Spleen (tissue), 11 donors: ENCODE data around the gene COL28A1. TPM values are rescaled to one million over a fixed set of nuclear protein-coding genes. Genes with fewer than 3 reads are reported as not detected.

Experiments
- DNase-seq: peaks from one replicate; pipeline ENCODE4 v3.0.0-alpha.2; 2020
- H3K27ac ChIP-seq, 8 donors: fragments of 200-600 bp; sonication (generic) in 7 of 8; 1 replicate in 4 of 8; 2 replicates in 4 of 8; pipeline versions ENCODE4 v1.5.0 to v1.8.0; 2016 to 2021; ENCODE audit warnings: inconsistent platforms in 4 of 8, mild to moderate bottlenecking in 4 of 8, moderate library complexity in 1 of 8
- H3K27me3 ChIP-seq, 7 donors: fragments of 200-600 bp; sonication (generic) in 6 of 7; replicated peaks in 1 of 7; 1 replicate in 4 of 7; 2 replicates in 3 of 7; pipeline versions ENCODE4 v1.5.0 to v1.8.0; 2016 to 2021; ENCODE audit warnings: inconsistent platforms in 3 of 7, mild to moderate bottlenecking in 1 of 7
- H3K36me3 ChIP-seq, 6 donors: fragments of 200-600 bp; sonication (generic) in 5 of 6; 1 replicate in 4 of 6; 2 replicates in 2 of 6; pipeline versions ENCODE4 v1.5.0 to v1.8.0; 2016 to 2021; ENCODE audit warnings: inconsistent platforms in 2 of 6
- H3K4me1 ChIP-seq, 6 donors: fragments of 200-600 bp; sonication (generic) in 5 of 6; 1 replicate in 3 of 6; 2 replicates in 3 of 6; pipeline versions ENCODE4 v1.5.0 to v1.8.0; 2016 to 2021; ENCODE audit warnings: inconsistent platforms in 3 of 6
- H3K4me3 ChIP-seq, 8 donors: fragments of 200-600 bp; sonication (generic) in 7 of 8; 1 replicate in 4 of 8; 2 replicates in 4 of 8; pipeline versions ENCODE4 v1.5.0 to v1.8.0; 2016 to 2021; ENCODE audit warnings: inconsistent platforms in 4 of 8, mild to moderate bottlenecking in 4 of 8, moderate library complexity in 2 of 8
- H3K9me3 ChIP-seq, 8 donors: fragments of 200-600 bp; sonication (generic) in 7 of 8; 1 replicate in 4 of 8; 2 replicates in 4 of 8; pipeline versions ENCODE4 v1.5.0 to v1.8.0; 2016 to 2021; ENCODE audit warnings: inconsistent platforms in 4 of 8
- POLR2A ChIP-seq, 3 donors: fragments of 450-650 bp; IDR thresholded peaks; one replicate each; pipeline ENCODE4 v1.5.1; 2017; ENCODE audit warnings: antibody characterized with exemption in 3 of 3, mild to moderate bottlenecking in 1 of 3
- POLR2AphosphoS5 ChIP-seq, 3 donors: sonication (generic); formaldehyde crosslinking; IDR thresholded peaks; one replicate each; pipeline ENCODE4 v1.5.1; 2017; ENCODE audit warnings: antibody characterized with exemption in 3 of 3
- WGBS, 5 donors: extraction: QIAGEN DNeasy Blood & Tissue Kit in 3 of 5; methylation state at CpG; one replicate each; pipeline versions ENCODE4 v1.1.5 to v1.1.7; 2013 to 2018; 5-methylcytosine and 5-hydroxymethylcytosine counted together
- intact Hi-C: fragments of 100-400 bp; cut with DNase I; formaldehyde crosslinking; loops from one replicate; pipeline ENCODE4 v1.15.0; 2023; ENCODE audit warnings: low total_unique reads
- polyA plus RNA-seq, 3 donors: library from polyadenylated mRNA; stranded (reverse); fragments of 200-250 nt; gene quantifications; one replicate each; pipeline ENCODE4 v1.2.1, GENCODE V29; 2013
- total RNA-seq, 7 donors: library from RNA; depleted of rRNA in 3 of 7; stranded (reverse); fragments of >200 nt in 3 of 7; fragmentation: NEBNext Ultra II Directional in 4 of 7; extraction: Animal tissue kit (Norgen Biotek cat#: 25700) in 4 of 7; gene quantifications; one replicate each; pipeline versions ENCODE4 v1.1.0 to v1.2.1, GENCODE V29; 2016 to 2021
- TF ChIP-seq, protein P1 (sequence below), 11 experiments: fragments of 200-600 bp in 7 of 11; fragments of 450-650 bp in 4 of 11; sonication (generic) in 4 of 11; IDR thresholded peaks in 8 of 11; conservative IDR thresholded peaks in 3 of 11; 1 replicate in 7 of 11; 2 replicates in 4 of 11; pipeline versions ENCODE4 v1.4.0 to v1.8.0; 2016 to 2021; ENCODE audit warnings: antibody characterized with exemption in 11 of 11, inconsistent platforms in 4 of 11, mild to moderate bottlenecking in 1 of 11
- donor health status: healthy with polysubstance abuse.
- donor health status: DM: no; HTN: no; CAD: no; lungs with moderate emphysema.
- donor health status: DM: no; HTN: no; CAD: no.
- donor health status: Bipolar disorder and iron deficiency.
- donor health status: healthy.
- donor health status: DM: no; HTN: no; CAD: no.
- donor health status: DM: yes; HTN: yes; CAD: no.

Gene COL28A1
- total and polyA plus RNA-seq, 10 donors, result 0.08 to 1.6 (median 0.51) TPM

DNA sequence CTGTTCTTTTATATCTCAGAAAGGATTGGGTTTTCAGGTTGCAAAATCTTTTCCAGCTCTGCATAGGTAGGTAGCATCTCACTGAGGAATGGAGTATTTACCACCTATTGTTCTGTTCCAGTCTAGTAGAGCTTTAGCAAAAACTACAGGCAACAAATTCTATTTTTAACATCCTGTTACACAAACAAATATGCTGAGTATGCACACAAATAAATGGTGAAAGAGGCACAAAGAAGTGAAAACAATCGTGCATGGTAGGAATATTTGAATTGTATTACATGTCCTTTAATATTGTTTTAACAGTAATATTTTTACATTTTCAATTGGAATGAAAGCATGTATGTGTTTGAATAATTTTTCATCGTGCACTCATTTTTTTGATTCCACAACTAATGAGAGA, 16.5 kb upstream of the COL28A1 start:
- 82 to 91% (median 85%) methylated on average over 2 of the region's 2 CpGs for WGBS, 5 donors
- TF ChIP-seq, protein P1, sequence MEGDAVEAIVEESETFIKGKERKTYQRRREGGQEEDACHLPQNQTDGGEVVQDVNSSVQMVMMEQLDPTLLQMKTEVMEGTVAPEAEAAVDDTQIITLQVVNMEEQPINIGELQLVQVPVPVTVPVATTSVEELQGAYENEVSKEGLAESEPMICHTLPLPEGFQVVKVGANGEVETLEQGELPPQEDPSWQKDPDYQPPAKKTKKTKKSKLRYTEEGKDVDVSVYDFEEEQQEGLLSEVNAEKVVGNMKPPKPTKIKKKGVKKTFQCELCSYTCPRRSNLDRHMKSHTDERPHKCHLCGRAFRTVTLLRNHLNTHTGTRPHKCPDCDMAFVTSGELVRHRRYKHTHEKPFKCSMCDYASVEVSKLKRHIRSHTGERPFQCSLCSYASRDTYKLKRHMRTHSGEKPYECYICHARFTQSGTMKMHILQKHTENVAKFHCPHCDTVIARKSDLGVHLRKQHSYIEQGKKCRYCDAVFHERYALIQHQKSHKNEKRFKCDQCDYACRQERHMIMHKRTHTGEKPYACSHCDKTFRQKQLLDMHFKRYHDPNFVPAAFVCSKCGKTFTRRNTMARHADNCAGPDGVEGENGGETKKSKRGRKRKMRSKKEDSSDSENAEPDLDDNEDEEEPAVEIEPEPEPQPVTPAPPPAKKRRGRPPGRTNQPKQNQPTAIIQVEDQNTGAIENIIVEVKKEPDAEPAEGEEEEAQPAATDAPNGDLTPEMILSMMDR (IDR thresholded peaks at IDR 0.05 in 8 of 11, conservative IDR thresholded peaks at IDR 0.05 in 3 of 11), result no peak
- TF ChIP-seq POLR2AphosphoS5 (IDR thresholded peaks at IDR 0.05) (no peak), POLR2A (IDR thresholded peaks at IDR 0.05) (no peak)

DNA sequence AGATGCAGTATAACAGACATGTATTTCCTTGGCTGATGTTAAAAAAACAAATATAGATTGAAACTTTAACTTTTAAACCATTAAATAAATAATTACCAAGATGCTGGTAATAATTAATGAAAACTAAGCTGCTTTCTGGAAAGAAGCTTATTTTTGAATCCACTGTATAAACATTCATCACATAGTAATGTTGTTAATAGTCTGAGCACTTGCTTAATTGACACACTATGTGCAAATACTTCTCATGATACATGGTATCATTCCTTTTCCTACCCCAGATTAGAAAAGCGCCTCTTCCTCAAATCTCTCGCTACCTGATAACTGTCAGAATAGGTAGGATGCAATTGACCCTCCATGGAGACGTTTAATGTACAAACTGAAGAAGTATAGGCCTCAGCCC, 15.0 kb upstream of the COL28A1 start:
- Histone ChIP-seq H3K36me3 (no peaks in the 10 kb centered on the region), H3K4me3 (no peak overlapping the region), H3K27me3 (no peaks in the 10 kb centered on the region), H3K4me1 (no peaks in the 10 kb centered on the region), H3K27ac (no peak overlapping the region), H3K9me3 (no peaks in the 10 kb centered on the region)
- DNase-seq, result no peak
- WGBS, 5 donors, result 94 to 98% (median 97%) methylated on average over 3 of the region's 3 CpGs
- TF ChIP-seq, protein P1 (IDR thresholded peaks at IDR 0.05 in 8 of 11, conservative IDR thresholded peaks at IDR 0.05 in 3 of 11), result no peak
- TF ChIP-seq POLR2AphosphoS5 (IDR thresholded peaks at IDR 0.05) (no peak), POLR2A (IDR thresholded peaks at IDR 0.05) (no peak)
- intact Hi-C loops, result no loop called here

More for the DNA sequence above, 16.5 kb upstream of the COL28A1 start:
- DNase-seq, result no peak
- H3K9me3 ChIP-seq, result no peaks in the 10 kb centered on the region
- H3K4me1 ChIP-seq, result no peaks in the 10 kb centered on the region
- no peaks in the 10 kb centered on the region for H3K27me3 ChIP-seq
- no peaks in the 10 kb centered on the region for H3K36me3 ChIP-seq
- H3K4me3 ChIP-seq, result no peak overlapping the region
- H3K27ac ChIP-seq, result no peak overlapping the region
- intact Hi-C loops, result no loop called here

DNA sequence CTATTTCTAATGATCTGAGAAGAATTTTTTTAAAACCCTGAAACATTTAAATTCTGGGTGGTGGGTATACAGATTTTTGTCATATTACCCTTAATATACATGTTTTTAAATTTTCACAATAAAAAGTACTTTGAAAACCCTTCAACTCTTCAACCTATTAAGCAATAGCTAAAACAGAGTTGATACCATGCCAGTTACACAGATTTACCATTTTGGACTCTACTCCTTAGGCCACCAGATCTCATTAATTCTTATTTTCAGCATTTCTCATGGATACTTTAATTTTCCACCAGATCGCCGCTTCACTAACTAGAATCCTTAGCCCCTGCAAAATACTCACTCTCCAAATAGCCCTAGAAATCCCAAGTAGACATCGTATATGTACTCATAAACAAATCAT, 12.7 kb upstream of the COL28A1 start:
- H3K4me3 ChIP-seq, result no peak overlapping the region
- no peak for TF ChIP-seq POLR2A (IDR thresholded peaks at IDR 0.05)
- TF ChIP-seq, protein P1 (IDR thresholded peaks at IDR 0.05 in 8 of 11, conservative IDR thresholded peaks at IDR 0.05 in 3 of 11), result no peak
- no peak for TF ChIP-seq POLR2AphosphoS5 (IDR thresholded peaks at IDR 0.05)
- intact Hi-C loops, result no loop called here
- no peaks in the 10 kb centered on the region for H3K9me3 ChIP-seq
- H3K36me3 ChIP-seq, result no peaks in the 10 kb centered on the region
- H3K27me3 ChIP-seq, result no peaks in the 10 kb centered on the region
- H3K4me1 ChIP-seq, result no peaks in the 10 kb centered on the region
- no peak for DNase-seq
- no peak overlapping the region for H3K27ac ChIP-seq
- WGBS, 5 donors, result 94 to 98% (median 96%) methylated on average over 3 of the region's 3 CpGs

DNA sequence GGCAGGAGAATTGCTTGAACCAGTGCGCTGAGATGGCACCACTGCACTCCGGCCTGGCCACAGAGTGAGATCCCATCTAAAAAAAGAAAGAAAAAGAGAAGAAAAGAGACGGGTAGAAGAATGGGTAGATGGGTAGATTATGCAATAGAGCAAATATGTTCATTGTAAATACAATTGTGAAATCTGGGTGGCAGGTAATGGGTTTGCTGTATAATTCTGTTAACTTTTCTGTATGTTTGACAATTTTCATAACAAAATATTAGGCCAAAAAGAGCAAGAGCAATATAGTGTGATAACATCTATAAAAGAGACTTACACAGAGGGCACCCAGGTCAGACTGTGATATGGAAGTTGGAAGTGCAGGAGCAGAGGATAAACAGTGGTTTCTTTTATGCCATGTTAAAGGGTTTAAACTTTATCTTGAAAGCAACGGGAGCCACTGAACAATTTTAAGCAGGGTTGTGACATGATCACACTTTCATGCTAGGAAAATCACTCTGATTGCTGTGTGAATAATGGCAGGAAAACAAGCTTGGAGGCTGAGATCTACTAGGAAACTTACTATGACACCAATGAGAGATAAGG, 6.7 kb upstream of the COL28A1 start:
- H3K4me1 ChIP-seq, result no peaks in the 10 kb centered on the region
- TF ChIP-seq POLR2A (IDR thresholded peaks at IDR 0.05), result no peak
- TF ChIP-seq, protein P1 (IDR thresholded peaks at IDR 0.05 in 8 of 11, conservative IDR thresholded peaks at IDR 0.05 in 3 of 11), result no peak
- no peak for TF ChIP-seq POLR2AphosphoS5 (IDR thresholded peaks at IDR 0.05)
- H3K36me3 ChIP-seq, result no peaks in the 10 kb centered on the region
- no peak overlapping the region for H3K4me3 ChIP-seq
- DNase-seq, result no peak
- H3K9me3 ChIP-seq, result no peaks in the 10 kb centered on the region
- H3K27ac ChIP-seq, result no peak overlapping the region
- H3K27me3 ChIP-seq, result peaks cover 0 to under 1% (median 0%) of the 10 kb centered on the region in 7 donors
- intact Hi-C loops, result no loop called here
- 74 to 90% (median 84%) methylated on average over 4 of the region's 4 CpGs for whole genome bisulfite sequencing, 5 donors
